Parathyroid adenoma (tissue), 2 donors: ENCODE results near the gene STAT5A.

Experiments
- H2AFZ ChIP-seq: fragments of 300-600 bp; sonication (generic); one replicate; pipeline ENCODE4 v1.7.0; 2017; ENCODE audit warnings: antibody characterized with exemption, mild to moderate bottlenecking
- H3K27ac ChIP-seq: fragments of 300-600 bp; sonication (generic); one replicate; pipeline ENCODE4 v1.7.0; 2017
- H3K27me3 ChIP-seq: fragments of 300-600 bp; sonication (generic); one replicate; pipeline ENCODE4 v1.7.0; 2017; ENCODE audit warnings: low read length; ENCODE audit not compliant: control insufficient read depth, insufficient read depth
- H3K36me3 ChIP-seq: fragments of 300-600 bp; sonication (generic); one replicate; pipeline ENCODE4 v1.7.0; 2017; ENCODE audit warnings: low read length; ENCODE audit not compliant: control insufficient read depth, insufficient read depth
- H3K4me1 ChIP-seq: fragments of 300-600 bp; sonication (generic); one replicate; pipeline ENCODE4 v1.7.0; 2017; ENCODE audit warnings: control low read depth
- H3K4me2 ChIP-seq: fragments of 300-600 bp; sonication (generic); one replicate; pipeline ENCODE4 v1.7.0; 2017; ENCODE audit warnings: low read length
- H3K4me3 ChIP-seq: fragments of 300-600 bp; sonication (generic); one replicate; pipeline ENCODE4 v1.7.0; 2017; ENCODE audit warnings: low read depth, low read length
- H3K79me2 ChIP-seq: fragments of 300-600 bp; sonication (generic); one replicate; pipeline ENCODE4 v1.7.0; 2017; ENCODE audit warnings: control low read depth
- H3K9ac ChIP-seq: fragments of 300-600 bp; sonication (generic); one replicate; pipeline ENCODE4 v1.7.0; 2017; ENCODE audit warnings: mild to moderate bottlenecking
- H3K9me3 ChIP-seq: fragments of 300-600 bp; sonication (generic); one replicate; pipeline ENCODE4 v1.7.0; 2017; ENCODE audit warnings: low read length; ENCODE audit not compliant: control insufficient read depth
- CTCF ChIP-seq: fragments of 300-600 bp; sonication (generic); IDR thresholded peaks from one replicate; pipeline ENCODE4 v1.7.0; 2017; ENCODE audit warnings: antibody characterized with exemption, mild to moderate bottlenecking
- donor health status: primary hyperparathyroidism.

STAT5A gene

GRCh38 chr17:42329025-42329976 lies 41.0 kb downstream of the STAT5A start:
- H3K9me3 ChIP-seq: no peaks in the 10 kb centered on the region
- no peak for TF ChIP-seq CTCF
- H3K4me3 ChIP-seq: no peak overlapping the region
- no peaks in the 10 kb centered on the region for H3K4me1 ChIP-seq
- no peak overlapping the region for H3K9ac ChIP-seq
- no peak overlapping the region for H3K4me2 ChIP-seq
- H3K79me2 ChIP-seq: no peaks in the 10 kb centered on the region
- H3K27ac ChIP-seq: no peak overlapping the region
- H3K27me3 ChIP-seq: no peaks in the 10 kb centered on the region
- H2AFZ ChIP-seq: no peak overlapping the region
- H3K36me3 ChIP-seq: no peaks in the 10 kb centered on the region

GRCh38 chr17:42333053-42333452 lies 44.8 kb downstream of the STAT5A start:
- Histone ChIP-seq H3K27me3 (no peaks in the 10 kb centered on the region), H3K4me1 (no peaks in the 10 kb centered on the region), H3K4me3 (no peak overlapping the region), H2AFZ (no peak overlapping the region), H3K36me3 (no peaks in the 10 kb centered on the region), H3K4me2 (no peak overlapping the region), H3K9me3 (no peaks in the 10 kb centered on the region), H3K9ac (no peak overlapping the region), H3K79me2 (no peaks in the 10 kb centered on the region), H3K27ac (no peak overlapping the region)
- no peak for TF ChIP-seq CTCF

- Histone ChIP-seq H3K4me2 (no peak overlapping the region), H3K4me3 (no peak overlapping the region), H3K36me3 (no peaks in the 10 kb centered on the region), H3K79me2 (no peaks in the 10 kb centered on the region), H3K9me3 (no peaks in the 10 kb centered on the region), H3K4me1 (no peaks in the 10 kb centered on the region), H3K9ac (no peak overlapping the region), H3K27ac (no peak overlapping the region), H2AFZ (no peak overlapping the region), H3K27me3 (no peaks in the 10 kb centered on the region)
- TF ChIP-seq CTCF: no peak
These were observed 46.4 kb downstream of the STAT5A start for GRCh38 chr17:42334677-42335076.

GRCh38 chr17:42337442-42337841 lies 49.1 kb downstream of the STAT5A start:
- Histone ChIP-seq H3K9ac (no peak overlapping the region), H3K36me3 (no peaks in the 10 kb centered on the region), H3K27me3 (no peaks in the 10 kb centered on the region), H3K79me2 (no peaks in the 10 kb centered on the region), H3K9me3 (no peaks in the 10 kb centered on the region), H3K4me2 (no peak overlapping the region), H3K4me1 (no peaks in the 10 kb centered on the region), H3K27ac (no peak overlapping the region), H3K4me3 (no peak overlapping the region), H2AFZ (no peak overlapping the region)
- no peak for TF ChIP-seq CTCF
